ENCODE results near the gene REPIN1.

Gene REPIN1

DNA sequence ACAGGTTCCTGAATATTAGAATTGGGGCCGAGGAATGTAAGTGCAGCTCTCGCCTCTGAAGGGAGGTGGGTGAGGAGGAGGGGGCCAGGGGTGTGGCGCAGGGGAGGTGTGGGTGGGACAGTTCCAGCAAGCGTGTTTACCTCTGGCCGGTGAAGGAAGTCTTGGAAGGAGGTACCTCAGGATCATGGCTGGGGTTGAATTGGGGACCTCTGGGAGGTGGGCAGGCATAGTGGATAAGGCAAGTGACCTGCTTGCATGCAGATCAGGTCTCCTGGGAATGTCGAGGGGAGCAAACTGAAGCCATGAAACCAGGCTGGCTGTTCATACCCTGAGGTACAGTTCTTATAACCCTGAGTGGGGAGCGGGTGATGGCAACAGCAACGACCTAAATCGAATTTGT lies 12.5 kb downstream of the REPIN1 start:
- 0 out of 2 replicates have a peak overlapping the region, but pooled peaks have one; percentile 87 for H3K4me3 ChIP-seq (ENCODE audit: low read length)
- peak overlapping the region; percentile 86 for H3K4me2 ChIP-seq (ENCODE audit: low read depth, low read length)
- H4K20me1 ChIP-seq (ENCODE audit: insufficient read depth, low read length) = no peaks in the 10 kb centered on the region
- H3K27ac ChIP-seq (ENCODE audit: low read length) = peak overlapping the region; percentile 89
- H3K9me3 ChIP-seq (replicated peaks; ENCODE audit: insufficient read depth, low read length) = no peaks in the 10 kb centered on the region
- H2AFZ ChIP-seq (ENCODE audit: low read length) = no peak overlapping the region
- DNase-seq = no peak
- peaks cover 63% of the 10 kb centered on the region for H3K79me2 ChIP-seq (ENCODE audit: low read length)
- peaks cover 82% of the 10 kb centered on the region for H3F3A ChIP-seq (ENCODE audit: insufficient read depth, low read length)
- TF ChIP-seq, protein P1, sequence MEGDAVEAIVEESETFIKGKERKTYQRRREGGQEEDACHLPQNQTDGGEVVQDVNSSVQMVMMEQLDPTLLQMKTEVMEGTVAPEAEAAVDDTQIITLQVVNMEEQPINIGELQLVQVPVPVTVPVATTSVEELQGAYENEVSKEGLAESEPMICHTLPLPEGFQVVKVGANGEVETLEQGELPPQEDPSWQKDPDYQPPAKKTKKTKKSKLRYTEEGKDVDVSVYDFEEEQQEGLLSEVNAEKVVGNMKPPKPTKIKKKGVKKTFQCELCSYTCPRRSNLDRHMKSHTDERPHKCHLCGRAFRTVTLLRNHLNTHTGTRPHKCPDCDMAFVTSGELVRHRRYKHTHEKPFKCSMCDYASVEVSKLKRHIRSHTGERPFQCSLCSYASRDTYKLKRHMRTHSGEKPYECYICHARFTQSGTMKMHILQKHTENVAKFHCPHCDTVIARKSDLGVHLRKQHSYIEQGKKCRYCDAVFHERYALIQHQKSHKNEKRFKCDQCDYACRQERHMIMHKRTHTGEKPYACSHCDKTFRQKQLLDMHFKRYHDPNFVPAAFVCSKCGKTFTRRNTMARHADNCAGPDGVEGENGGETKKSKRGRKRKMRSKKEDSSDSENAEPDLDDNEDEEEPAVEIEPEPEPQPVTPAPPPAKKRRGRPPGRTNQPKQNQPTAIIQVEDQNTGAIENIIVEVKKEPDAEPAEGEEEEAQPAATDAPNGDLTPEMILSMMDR (IDR thresholded peaks at IDR 0.05; ENCODE audit: low read length) = no peak
- TF ChIP-seq EZH2phosphoT487 (IDR thresholded peaks at IDR 0.05; ENCODE audit: low read length) = no peak
- TF ChIP-seq EZH2 (optimal IDR thresholded peaks at IDR 0.05; ENCODE audit: low read depth, low read length) = no peak
- H3K9me2 ChIP-seq (replicated peaks; ENCODE audit: insufficient read depth, low read length) = no peaks in the 10 kb centered on the region
- no peaks in the 10 kb centered on the region for H3K36me3 ChIP-seq (replicated peaks; ENCODE audit: insufficient read depth, low read length)
- H3K4me1 ChIP-seq (ENCODE audit: low read length) = peaks cover 84% of the 10 kb centered on the region
- no peaks in the 10 kb centered on the region for H3K27me3 ChIP-seq (replicated peaks; ENCODE audit: insufficient read depth, low read length)
- peak overlapping the region; percentile 94; the same call in 1 of the 2 replicates for H3K9ac ChIP-seq (ENCODE audit: low read length)

- no peak for DNase-seq
- Histone ChIP-seq H3K9ac (ENCODE audit: low read length) (peak overlapping the region; percentile 80), H3F3A (ENCODE audit: insufficient read depth, low read length) (peaks cover 79% of the 10 kb centered on the region), H3K79me2 (ENCODE audit: low read length) (peaks cover 62% of the 10 kb centered on the region), H3K27me3 (replicated peaks; ENCODE audit: insufficient read depth, low read length) (no peaks in the 10 kb centered on the region), H3K9me2 (replicated peaks; ENCODE audit: insufficient read depth, low read length) (no peaks in the 10 kb centered on the region), H3K4me2 (ENCODE audit: low read depth, low read length) (peak overlapping the region; percentile 93), H3K4me3 (ENCODE audit: low read length) (peak overlapping the region; percentile 56), H3K36me3 (replicated peaks; ENCODE audit: insufficient read depth, low read length) (no peaks in the 10 kb centered on the region), H2AFZ (ENCODE audit: low read length) (peak overlapping the region; percentile 40), H3K27ac (ENCODE audit: low read length) (peak overlapping the region; percentile 86), H4K20me1 (ENCODE audit: insufficient read depth, low read length) (no peaks in the 10 kb centered on the region), H3K9me3 (replicated peaks; ENCODE audit: insufficient read depth, low read length) (no peaks in the 10 kb centered on the region), H3K4me1 (ENCODE audit: low read length) (peaks cover 84% of the 10 kb centered on the region)
- no peak for TF ChIP-seq EZH2 (optimal IDR thresholded peaks at IDR 0.05; ENCODE audit: low read depth, low read length)
These were observed 13.1 kb downstream of the REPIN1 start for GRCh38 chr7:150381785-150382122.

DNA sequence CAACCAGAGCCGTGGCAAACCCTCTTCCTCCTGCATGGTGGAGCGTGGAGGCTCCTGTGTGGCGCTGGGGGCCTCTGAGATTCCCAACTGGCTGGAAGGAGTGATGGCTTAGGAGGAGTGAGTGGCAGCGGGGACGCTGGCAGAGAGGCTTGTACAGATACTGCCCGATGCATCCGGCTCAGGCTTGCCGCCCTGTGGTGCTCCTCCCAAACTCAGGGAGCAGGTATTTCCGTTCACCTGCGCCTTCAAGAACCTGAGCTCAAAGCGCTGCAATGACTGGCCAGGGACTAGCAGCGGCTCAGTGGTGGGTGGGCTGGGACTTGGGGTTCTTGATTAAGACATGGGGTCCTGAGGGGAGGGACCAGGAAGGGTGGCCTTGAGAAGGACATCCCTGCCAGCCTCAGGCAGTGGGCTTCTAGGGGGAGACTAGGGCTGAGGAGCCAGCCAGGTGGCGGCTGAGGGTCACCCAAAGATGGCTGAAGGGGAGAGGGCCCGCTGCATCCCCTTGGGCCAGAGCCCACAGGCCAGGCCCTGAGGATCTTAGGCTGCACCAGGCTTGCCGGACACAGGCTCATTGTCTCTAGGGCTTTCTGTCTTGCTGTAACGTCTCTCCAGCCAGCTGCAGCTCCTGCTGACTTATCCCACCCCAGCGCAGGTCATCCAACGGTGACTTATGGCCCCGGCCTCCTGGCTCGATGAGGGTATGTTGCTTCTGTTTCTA lies 13.7 kb downstream of the REPIN1 start:
- H3F3A ChIP-seq (ENCODE audit: insufficient read depth, low read length) = peaks cover 74% of the 10 kb centered on the region
- peak overlapping the region; percentile 40 for H2AFZ ChIP-seq (ENCODE audit: low read length)
- peaks cover 58% of the 10 kb centered on the region for H3K79me2 ChIP-seq (ENCODE audit: low read length)
- no peaks in the 10 kb centered on the region for H3K27me3 ChIP-seq (replicated peaks; ENCODE audit: insufficient read depth, low read length)
- peak; percentile 80 for DNase-seq
- TF ChIP-seq, protein P1 (IDR thresholded peaks at IDR 0.05; ENCODE audit: low read length) = peak; percentile 46
- no peak for TF ChIP-seq EZH2phosphoT487 (IDR thresholded peaks at IDR 0.05; ENCODE audit: low read length)
- no peaks in the 10 kb centered on the region for H4K20me1 ChIP-seq (ENCODE audit: insufficient read depth, low read length)
- peak overlapping the region; percentile 56 for H3K4me3 ChIP-seq (ENCODE audit: low read length)
- H3K9me2 ChIP-seq (replicated peaks; ENCODE audit: insufficient read depth, low read length) = no peaks in the 10 kb centered on the region
- H3K9ac ChIP-seq (ENCODE audit: low read length) = peak overlapping the region; percentile 80
- peaks cover 79% of the 10 kb centered on the region for H3K4me1 ChIP-seq (ENCODE audit: low read length)
- no peaks in the 10 kb centered on the region for H3K9me3 ChIP-seq (replicated peaks; ENCODE audit: insufficient read depth, low read length)
- H3K27ac ChIP-seq (ENCODE audit: low read length) = peak overlapping the region; percentile 86
- peak overlapping the region; percentile 93 for H3K4me2 ChIP-seq (ENCODE audit: low read depth, low read length)
- no peaks in the 10 kb centered on the region for H3K36me3 ChIP-seq (replicated peaks; ENCODE audit: insufficient read depth, low read length)

DNA sequence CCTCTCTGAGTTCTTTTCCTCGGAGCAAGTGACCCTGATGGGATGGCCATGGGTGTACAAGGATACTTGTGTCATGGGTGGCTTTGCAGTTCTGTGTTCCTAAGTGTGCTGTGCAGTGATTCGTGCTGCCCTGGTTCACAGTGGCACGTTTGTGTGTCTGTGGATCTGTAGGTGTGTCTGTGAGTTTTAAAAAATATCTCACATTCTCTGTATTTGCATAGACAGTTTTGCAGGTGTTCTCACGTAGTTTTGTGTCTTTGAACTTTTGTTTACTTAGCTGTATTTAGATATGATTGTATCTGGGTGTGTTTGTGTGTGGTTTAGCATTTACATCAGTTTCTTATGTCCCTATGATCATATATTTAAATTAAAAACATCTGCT lies 14.2 kb downstream of the REPIN1 start:
- TF ChIP-seq, protein P1 (IDR thresholded peaks at IDR 0.05; ENCODE audit: low read length) = no peak
- no peak for TF ChIP-seq EZH2 (optimal IDR thresholded peaks at IDR 0.05; ENCODE audit: low read depth, low read length)
- TF ChIP-seq EZH2phosphoT487 (IDR thresholded peaks at IDR 0.05; ENCODE audit: low read length) = no peak
- H3K4me3 ChIP-seq (ENCODE audit: low read length) = peak overlapping the region; percentile 56
- H3K9me2 ChIP-seq (replicated peaks; ENCODE audit: insufficient read depth, low read length) = no peaks in the 10 kb centered on the region
- peaks cover 73% of the 10 kb centered on the region for H3K4me1 ChIP-seq (ENCODE audit: low read length)
- peak overlapping the region; percentile 80 for H3K9ac ChIP-seq (ENCODE audit: low read length)
- H3K9me3 ChIP-seq (replicated peaks; ENCODE audit: insufficient read depth, low read length) = no peaks in the 10 kb centered on the region
- no peaks in the 10 kb centered on the region for H4K20me1 ChIP-seq (ENCODE audit: insufficient read depth, low read length)
- H2AFZ ChIP-seq (ENCODE audit: low read length) = peak overlapping the region; percentile 40; the same call in 1 of the 2 replicates
- H3K27ac ChIP-seq (ENCODE audit: low read length) = peak overlapping the region; percentile 86
- H3K79me2 ChIP-seq (ENCODE audit: low read length) = peaks cover 58% of the 10 kb centered on the region
- H3F3A ChIP-seq (ENCODE audit: insufficient read depth, low read length) = peaks cover 68% of the 10 kb centered on the region
- peak; percentile 74 for DNase-seq
- peak overlapping the region; percentile 93 for H3K4me2 ChIP-seq (ENCODE audit: low read depth, low read length)
- H3K27me3 ChIP-seq (replicated peaks; ENCODE audit: insufficient read depth, low read length) = no peaks in the 10 kb centered on the region
- H3K36me3 ChIP-seq (replicated peaks; ENCODE audit: insufficient read depth, low read length) = no peaks in the 10 kb centered on the region

Measured in MM.1S (cell line).